ENCODE data around the gene SBF2.

DNA sequence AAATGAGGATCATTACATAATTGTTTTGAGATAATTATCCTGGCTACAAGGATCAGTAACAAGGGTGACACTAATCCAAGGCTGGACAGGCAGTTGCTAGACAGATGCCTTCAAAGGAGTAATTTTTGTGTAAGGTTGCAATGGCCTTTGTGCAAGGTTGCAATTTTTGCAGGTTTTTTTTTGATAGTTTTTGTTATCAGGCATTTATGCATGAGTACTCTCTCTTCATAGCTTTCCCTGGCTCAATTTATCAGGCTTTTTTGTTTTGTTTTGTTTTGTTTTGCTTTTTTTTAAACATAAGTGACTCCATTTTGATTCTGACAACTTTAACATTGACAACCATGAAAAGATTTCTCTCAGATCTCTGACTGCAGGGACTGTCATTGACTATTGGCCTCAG is 519.9 kb downstream of the SBF2 start:
- no peak for TF ChIP-seq POLR2A (IDR thresholded peaks at IDR 0.05)
- TF ChIP-seq, protein P1, sequence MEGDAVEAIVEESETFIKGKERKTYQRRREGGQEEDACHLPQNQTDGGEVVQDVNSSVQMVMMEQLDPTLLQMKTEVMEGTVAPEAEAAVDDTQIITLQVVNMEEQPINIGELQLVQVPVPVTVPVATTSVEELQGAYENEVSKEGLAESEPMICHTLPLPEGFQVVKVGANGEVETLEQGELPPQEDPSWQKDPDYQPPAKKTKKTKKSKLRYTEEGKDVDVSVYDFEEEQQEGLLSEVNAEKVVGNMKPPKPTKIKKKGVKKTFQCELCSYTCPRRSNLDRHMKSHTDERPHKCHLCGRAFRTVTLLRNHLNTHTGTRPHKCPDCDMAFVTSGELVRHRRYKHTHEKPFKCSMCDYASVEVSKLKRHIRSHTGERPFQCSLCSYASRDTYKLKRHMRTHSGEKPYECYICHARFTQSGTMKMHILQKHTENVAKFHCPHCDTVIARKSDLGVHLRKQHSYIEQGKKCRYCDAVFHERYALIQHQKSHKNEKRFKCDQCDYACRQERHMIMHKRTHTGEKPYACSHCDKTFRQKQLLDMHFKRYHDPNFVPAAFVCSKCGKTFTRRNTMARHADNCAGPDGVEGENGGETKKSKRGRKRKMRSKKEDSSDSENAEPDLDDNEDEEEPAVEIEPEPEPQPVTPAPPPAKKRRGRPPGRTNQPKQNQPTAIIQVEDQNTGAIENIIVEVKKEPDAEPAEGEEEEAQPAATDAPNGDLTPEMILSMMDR (IDR thresholded peaks at IDR 0.05): no peak

Data from tibial nerve (tissue), 3 donors.